ENCODE results near the gene RHBDL3.

- no peak for TF ChIP-seq CTCF (IDR thresholded peaks at IDR 0.05)
- TF ChIP-seq POLR2A (IDR thresholded peaks at IDR 0.05): no peak
These were observed 90.7 kb downstream of the RHBDL3 start for GRCh38 chr17:32356378-32356743.

Data from right lobe of liver (tissue), 4 donors.